ENCODE measurements around the gene ACAT2. TPM values are rescaled to one million over a fixed set of nuclear protein-coding genes. Genes with fewer than 3 reads are reported as not detected.
"Not testable (repeated sequence)": the region's sequence is repeated elsewhere in the genome, so short reads cannot be mapped to it uniquely, and the experiment has no call there.

The ACAT2 gene
- total RNA-seq, 1 experiment from 2014 or later = 108 TPM

GRCh38 chr6:159790149-159790955 lies 28.5 kb downstream of the ACAT2 start, which contains the start of gene MRPL18:
MRPL18 (plus strand) TSS chr6:159790467; CDS start chr6:159790588, 121 bp downstream.
- CTCF ChIA-PET = interaction anchor here (0.6 to 2.4 kb wide), 8 partner anchors 13 to 1582 kb away, joined by 3 to 16 read pairs (median 5); partner anchors contain the start of genes ACAT2, SOD2 and WTAP
- no peaks in the 10 kb centered on the region for H3K27me3 Mint-ChIP-seq (ENCODE audit: unreplicated experiment)
- H3K9me3 Mint-ChIP-seq (ENCODE audit: low read depth, unreplicated experiment) = no peaks in the 10 kb centered on the region
- H3K4me3 Mint-ChIP-seq (ENCODE audit: low read depth, unreplicated experiment) = peak within 1 kb of the TSS; percentile 86
- intact Hi-C loops (cut with micrococcal nuclease; ENCODE audit: unreplicated experiment) = loop anchor here (1.0 kb wide), 1 partner anchor 17 kb away; no protein-coding TSS in a partner anchor
- peaks cover 86% of the 10 kb centered on the region for H3K36me3 Mint-ChIP-seq (ENCODE audit: insufficient read depth, unreplicated experiment)
- TSS peak; percentile 29 for BruUV-seq (replicated peaks)
- peaks cover 42% of the 10 kb centered on the region for H3K4me1 Mint-ChIP-seq (ENCODE audit: low read depth, unreplicated experiment)
- TF ChIP-seq CTCF (IDR thresholded peaks at IDR 0.05; ENCODE audit: unreplicated experiment) = no peak
- DNase-seq = peak; percentile 88
- H3K27ac Mint-ChIP-seq (ENCODE audit: unreplicated experiment) = peak within 1 kb of the TSS; percentile 98

- Mint-ChIP-seq H3K4me1 (ENCODE audit: low read depth, unreplicated experiment) (peaks cover 42% of the 10 kb centered on the region), H3K27me3 (ENCODE audit: unreplicated experiment) (no peaks in the 10 kb centered on the region), H3K36me3 (ENCODE audit: insufficient read depth, unreplicated experiment) (peaks cover 88% of the 10 kb centered on the region), H3K9me3 (ENCODE audit: low read depth, unreplicated experiment) (no peaks in the 10 kb centered on the region), H3K4me3 (ENCODE audit: low read depth, unreplicated experiment) (peak overlapping the region; percentile 86), H3K27ac (ENCODE audit: unreplicated experiment) (peak overlapping the region; percentile 98)
- peak; percentile 9 for DNase-seq
- intact Hi-C loops (cut with micrococcal nuclease; ENCODE audit: unreplicated experiment) = loop anchor here (1.0 kb wide), 1 partner anchor 16 kb away; no protein-coding TSS in a partner anchor
- CTCF ChIA-PET = interaction anchor here (1.1 to 2.1 kb wide), 2 partner anchors 16 to 98 kb away, joined by 6 to 14 read pairs; partner anchors contain the start of gene SOD2
- no TSS peak for BruUV-seq (replicated peaks)
- no peak for TF ChIP-seq CTCF (IDR thresholded peaks at IDR 0.05; ENCODE audit: unreplicated experiment)
These were observed 29.2 kb downstream of the ACAT2 start for GRCh38 chr6:159790956-159791598.

- CTCF ChIA-PET; H3K27ac Mint-ChIP-seq (ENCODE audit: unreplicated experiment); BruUV-seq (replicated peaks); intact Hi-C loops (cut with micrococcal nuclease; ENCODE audit: unreplicated experiment); H3K4me3 Mint-ChIP-seq (ENCODE audit: low read depth, unreplicated experiment); DNase-seq; H3K27me3 Mint-ChIP-seq (ENCODE audit: unreplicated experiment); H3K9me3 Mint-ChIP-seq (ENCODE audit: low read depth, unreplicated experiment): not testable (repeated sequence)
- peaks cover 75% of the 10 kb centered on the region for H3K36me3 Mint-ChIP-seq (ENCODE audit: insufficient read depth, unreplicated experiment)
- peaks cover 30% of the 10 kb centered on the region for H3K4me1 Mint-ChIP-seq (ENCODE audit: low read depth, unreplicated experiment)
These were observed 33.1 kb downstream of the ACAT2 start for GRCh38 chr6:159794976-159795375.

GRCh38 chr6:159797554-159797953 lies 35.7 kb downstream of the ACAT2 start:
- no TSS peak for BruUV-seq (replicated peaks)
- intact Hi-C loops (cut with micrococcal nuclease; ENCODE audit: unreplicated experiment) = no loop called here

More at GRCh38 chr6:159797554-159797953, 35.7 kb downstream of the ACAT2 start:
- Mint-ChIP-seq H3K36me3 (ENCODE audit: insufficient read depth, unreplicated experiment) (peaks cover 51% of the 10 kb centered on the region), H3K4me3 (ENCODE audit: low read depth, unreplicated experiment) (no peak overlapping the region), H3K27ac (ENCODE audit: unreplicated experiment) (no peak overlapping the region), H3K27me3 (ENCODE audit: unreplicated experiment) (no peaks in the 10 kb centered on the region), H3K9me3 (ENCODE audit: low read depth, unreplicated experiment) (no peaks in the 10 kb centered on the region), H3K4me1 (ENCODE audit: low read depth, unreplicated experiment) (peaks cover 11% of the 10 kb centered on the region)
- CTCF ChIA-PET = no interaction called here
- TF ChIP-seq CTCF (IDR thresholded peaks at IDR 0.05; ENCODE audit: unreplicated experiment) = no peak
- no peak for DNase-seq

All from Calu3 (cell line).